Smooth muscle cell of the brain vasculature (primary cell): ENCODE data around the gene CA9.

Experiments
- DNase-seq: peaks from one replicate; pipeline ENCODE4 v3.0.0-alpha.2; 2012; ENCODE audit warnings: low read depth, low spot score

CA9 gene

DNA sequence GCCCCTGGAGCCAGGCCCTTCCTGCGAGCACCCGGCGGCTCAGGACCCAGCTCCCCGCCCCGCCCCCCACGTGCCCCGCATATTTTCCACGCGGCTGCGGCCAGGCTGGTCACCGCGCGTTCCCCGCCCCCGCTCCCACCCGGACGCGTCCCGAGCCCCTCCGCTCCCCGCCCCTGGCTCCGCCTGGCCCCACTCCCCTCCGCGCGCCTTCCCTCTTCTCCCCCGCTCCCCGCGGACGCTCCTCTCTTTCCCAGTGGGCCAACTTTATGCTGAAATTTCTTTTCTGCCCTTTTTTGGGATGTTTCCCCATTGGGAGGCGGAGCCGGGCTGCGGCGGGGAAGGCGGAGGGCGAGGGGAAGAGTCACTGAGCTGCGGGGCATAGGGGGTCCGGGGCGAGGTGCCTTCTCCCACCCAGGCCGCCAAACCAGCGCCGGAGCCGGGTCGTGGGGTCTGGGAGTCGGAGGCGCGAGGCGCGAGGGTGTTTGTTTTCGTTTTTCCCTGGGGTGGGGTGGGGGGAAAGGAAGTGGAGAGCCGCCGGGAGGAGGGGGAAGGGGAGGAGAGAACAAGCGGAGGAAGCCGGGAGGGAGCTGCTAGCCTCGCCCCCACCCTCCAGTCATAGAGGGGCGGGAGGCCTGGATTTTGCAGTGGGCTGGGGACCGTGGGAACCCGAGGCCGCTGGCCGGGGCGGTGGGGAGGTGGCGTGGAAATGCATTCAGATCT, 17.0 kb downstream of the CA9 start:
- no peak for DNase-seq

DNA sequence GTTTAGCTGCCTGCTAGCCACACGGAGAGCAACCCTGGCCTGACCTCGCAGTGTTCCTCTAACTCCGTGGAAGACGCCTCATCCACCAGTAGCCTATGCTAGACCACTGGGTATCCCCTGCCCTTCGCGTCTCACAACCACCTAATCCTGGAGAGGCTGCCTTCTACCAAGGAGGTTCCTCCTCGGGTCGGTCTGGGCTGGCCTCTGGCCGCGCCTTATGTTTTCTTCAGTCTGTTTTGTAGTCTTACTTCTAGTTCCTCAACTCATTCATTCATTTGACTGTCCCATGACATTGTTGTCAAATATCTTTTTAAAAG, 17.6 kb downstream of the CA9 start:
- no peak for DNase-seq

DNA sequence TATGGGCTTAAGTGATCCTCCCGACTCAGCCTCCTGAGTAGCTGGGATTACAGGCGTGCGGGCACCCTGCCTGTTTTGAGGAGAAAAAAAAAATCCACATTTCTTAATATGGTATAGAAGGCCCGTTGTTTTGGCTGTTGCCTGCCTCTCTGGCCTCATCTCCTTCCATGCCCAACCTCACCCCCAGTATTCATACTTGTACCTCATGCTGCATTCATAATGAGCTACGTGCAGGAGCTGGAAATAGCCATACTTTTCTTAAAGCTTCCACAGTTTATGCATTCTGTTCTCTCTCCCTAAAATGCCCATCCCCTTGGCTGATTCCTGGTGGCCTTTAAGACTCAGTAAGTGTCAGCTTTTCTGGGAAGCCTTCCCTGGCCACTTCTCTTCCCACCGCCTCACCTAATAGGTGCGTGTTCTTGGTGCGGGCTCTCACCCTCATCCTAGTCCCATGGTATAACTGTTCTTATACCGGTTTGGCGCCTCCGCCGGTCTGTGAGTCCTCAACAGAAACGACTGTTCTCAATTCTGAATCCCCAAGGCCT, 18.1 kb downstream of the CA9 start:
- DNase-seq, result no peak

DNA sequence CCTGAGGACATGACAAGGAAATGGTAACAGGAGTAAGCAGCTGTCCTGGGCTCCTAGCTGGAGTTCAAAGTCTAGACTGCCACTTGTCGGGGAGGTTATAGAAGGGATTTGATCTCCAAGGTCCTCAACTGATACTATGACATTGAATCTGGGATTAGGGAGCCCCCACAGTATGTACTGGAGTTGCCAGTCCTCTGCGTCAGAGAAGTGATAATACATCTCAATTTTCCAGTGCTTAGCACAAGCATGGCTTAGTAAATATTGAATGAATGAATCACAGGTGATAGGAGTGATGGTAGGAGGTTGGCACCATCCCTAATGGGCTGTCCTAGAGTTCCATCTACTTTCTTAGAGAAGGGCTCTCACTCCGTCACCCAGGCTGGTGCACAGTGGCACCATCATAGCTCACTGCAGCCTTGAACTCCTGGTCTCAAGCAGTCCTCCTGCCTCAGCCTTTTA, 22.2 kb downstream of the CA9 start:
- no peak for DNase-seq

GRCh38 chr9:35696520-35697215, 22.9 kb downstream of the CA9 start:
- no peak for DNase-seq

DNA sequence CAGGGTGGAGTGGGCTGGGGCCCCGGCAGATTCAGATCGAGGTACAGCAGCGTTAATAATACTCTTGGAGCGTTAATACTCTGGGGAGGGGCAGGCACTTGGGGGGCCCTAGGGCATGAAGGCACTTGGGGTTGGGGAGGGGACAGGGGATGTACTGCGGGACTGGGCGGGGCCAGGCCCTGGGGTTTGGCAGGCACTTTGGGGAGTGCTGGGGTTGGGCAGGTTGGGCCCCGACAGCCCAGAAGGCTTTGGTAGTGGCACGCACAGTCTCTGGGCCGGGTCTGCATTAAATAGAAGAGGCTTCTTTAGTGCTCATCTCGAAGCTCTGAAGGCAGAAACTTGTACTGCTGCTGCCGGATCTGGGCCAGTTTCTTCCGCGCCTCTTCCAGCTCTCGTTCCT, 23.8 kb downstream of the CA9 start:
- DNase-seq, result no peak

GRCh38 chr9:35698231-35698630, 24.5 kb downstream of the CA9 start:
- no peak for DNase-seq

GRCh38 chr9:35700031-35700430, 26.3 kb downstream of the CA9 start:
- DNase-seq, result no peak

DNA sequence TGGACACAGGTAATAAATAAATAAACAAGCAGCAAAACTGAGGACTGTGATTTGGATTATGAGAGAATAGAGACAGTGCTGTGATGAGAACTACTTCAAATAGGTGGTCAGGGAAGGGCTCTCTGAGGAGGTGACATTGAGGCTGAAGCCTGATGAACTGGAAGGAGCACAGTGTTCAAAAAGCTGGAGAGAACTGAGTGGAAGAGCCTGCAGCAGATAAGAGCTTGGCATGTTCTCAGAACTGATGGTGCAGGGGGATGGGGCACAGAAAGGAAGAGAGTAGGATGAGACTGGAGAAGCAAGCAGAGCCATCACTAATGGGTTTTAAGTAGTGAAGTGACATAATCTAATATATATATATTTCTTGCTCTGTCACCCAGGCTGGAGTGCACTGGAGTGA, 27.2 kb downstream of the CA9 start:
- no peak for DNase-seq

GRCh38 chr9:35702696-35703095, 29.0 kb downstream of the CA9 start:
- no peak for DNase-seq

DNA sequence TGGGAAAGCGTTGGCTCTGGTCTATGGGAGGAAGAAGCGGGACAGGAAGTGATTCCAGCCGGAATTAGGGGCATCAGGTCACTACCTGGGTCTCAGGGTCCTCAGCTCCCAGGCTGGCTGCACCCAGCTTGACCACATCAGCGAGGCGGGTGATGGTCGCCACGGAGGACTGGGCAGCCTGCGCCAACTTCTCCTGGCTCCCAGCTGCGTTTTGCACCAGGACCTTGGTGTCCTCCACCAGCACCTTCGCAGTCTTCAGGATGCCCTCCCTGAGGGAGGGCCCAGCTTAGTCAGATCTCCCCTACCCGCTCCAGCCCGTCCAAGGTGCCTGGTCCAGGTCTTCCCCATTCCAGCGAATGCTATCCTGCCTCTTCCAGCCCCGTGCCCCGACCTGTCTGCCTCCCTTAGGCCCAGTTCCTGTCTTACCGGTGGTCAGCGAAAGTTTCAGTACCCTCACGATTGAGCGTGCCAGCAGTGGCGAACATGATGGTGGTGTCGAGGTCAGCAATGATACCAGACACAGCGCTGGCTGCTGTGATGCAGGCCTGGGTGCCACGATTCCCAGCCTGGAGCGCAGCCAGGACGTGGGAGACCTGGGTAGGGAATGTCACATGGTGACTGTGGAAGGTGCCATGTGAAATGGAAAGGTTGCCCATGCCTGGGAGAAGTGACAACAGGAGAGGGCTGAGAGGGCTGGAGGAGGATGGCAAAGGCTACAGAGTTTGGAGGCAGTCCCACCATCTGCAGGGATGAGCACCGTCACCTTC, 30.4 kb downstream of the CA9 start:
- DNase-seq, result no peak

DNA sequence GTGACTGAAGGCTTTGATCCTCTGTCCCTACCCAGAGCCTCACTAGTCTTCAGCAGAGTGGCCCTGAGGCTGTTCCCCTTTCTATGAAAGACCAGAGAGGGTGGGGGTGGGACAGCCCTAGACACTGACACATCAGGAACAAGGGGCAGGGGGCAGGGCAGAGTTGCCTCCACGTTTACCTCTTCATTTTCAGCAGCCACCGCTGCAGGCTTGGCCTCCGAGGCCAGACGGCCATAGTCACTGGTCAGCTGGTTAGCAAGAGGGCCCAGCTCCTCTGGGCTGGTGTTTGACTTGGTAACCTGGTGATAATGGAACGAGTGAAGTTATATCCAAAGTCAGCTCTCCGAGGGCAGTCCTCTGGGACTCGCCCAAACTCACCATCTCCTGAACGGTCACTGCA, 31.6 kb downstream of the CA9 start:
- DNase-seq, result no peak

DNA sequence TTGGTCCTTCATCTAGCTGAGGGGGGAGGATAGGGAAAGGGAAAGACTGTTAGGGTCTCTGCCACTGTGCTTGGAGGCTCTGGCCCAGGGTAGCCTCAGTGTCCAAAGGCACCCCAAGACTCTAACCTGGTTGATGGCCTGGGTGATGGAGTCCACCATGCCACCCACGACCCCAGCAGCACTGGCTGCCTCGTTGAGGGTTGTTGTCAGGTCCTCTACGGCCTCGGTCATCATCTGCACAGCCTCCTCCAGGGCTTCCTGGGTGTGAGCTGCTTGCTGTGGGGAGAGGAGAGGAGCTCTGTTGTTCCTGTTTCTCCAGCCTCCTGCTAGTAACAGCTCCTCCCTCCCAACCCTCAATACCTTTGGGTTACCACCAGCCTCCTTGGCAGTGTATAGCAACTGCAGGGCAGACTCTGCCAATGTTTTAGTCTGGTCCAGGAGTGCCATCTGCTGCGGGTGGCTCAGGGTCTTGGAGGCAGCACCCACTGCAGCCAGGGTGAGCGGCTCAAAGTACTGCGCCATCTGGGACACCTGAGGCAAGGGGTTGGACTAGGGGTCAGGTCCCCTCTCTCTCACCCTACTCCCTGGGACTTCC, 32.2 kb downstream of the CA9 start:
- DNase-seq, result no peak

DNA sequence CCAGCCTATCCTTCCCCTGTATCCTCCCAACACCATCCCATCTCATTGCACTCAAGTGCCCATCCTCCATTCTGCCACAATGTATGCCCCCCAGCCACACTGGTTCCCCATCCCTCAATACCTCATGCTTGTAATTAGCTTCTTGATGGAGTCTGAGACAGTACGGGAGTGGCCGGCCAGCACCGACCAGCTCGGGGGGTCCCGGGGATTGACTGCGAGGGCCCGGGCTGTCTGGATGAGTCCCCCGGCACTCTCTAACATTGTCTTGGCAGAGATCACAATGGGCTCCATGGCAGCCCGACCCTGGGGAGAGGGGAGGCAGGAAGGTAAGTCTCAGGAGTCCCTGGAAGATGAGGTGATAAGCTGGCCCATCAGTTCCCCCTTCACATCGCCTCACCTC, 33.2 kb downstream of the CA9 start:
- DNase-seq, result no peak

GRCh38 chr9:35708146-35708545, 34.4 kb downstream of the CA9 start:
- DNase-seq, result no peak

GRCh38 chr9:35710818-35711500, 37.2 kb downstream of the CA9 start:
- DNase-seq, result no peak

DNA sequence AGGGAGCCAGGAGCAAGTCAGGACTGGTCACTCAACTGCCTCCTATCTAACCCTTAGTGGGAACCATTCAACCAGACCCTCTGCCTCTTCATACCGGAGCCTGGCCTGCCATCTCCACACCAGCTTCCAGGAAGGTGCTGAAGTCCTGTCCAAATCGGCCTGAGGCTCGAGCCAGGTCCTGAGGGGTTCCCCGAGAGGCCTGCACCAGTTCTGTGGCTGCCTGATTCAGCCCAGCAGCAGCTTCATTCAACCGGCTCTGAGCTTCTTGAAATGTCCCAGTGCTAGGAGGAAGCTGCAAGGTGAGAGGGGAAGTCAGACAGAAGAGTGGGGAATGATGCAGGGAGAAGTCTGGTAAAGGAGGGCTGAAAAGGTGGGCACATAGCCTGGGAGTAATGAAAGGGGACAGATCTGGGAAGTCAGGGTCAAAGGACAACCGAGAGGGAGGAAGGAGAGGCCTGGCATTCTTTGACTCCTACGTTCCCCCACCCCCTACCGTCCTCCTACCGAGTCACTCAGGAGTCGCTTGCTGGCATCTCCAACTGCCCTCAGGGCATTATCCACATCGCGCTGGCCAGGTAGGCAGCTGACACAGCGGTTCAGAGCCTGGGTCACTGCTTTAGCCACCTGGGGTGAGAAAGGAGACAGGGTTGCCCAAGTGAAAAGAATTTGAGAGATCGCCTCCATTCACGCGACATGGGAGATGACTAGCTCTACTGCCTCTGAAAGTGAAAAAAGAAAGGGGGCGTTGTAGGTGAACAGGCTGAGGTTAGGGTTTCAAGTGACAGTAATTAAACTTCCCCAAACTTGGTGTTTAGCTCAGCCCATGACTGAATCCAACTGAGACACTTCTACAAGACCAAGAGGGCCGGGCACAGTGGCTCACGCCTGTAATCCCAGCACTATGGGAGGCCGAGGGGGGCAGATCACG, 38.0 kb downstream of the CA9 start:
- DNase-seq, result no peak

- DNase-seq, result no peak
Observed at GRCh38 chr9:35712762-35713400, 39.2 kb downstream of the CA9 start.

DNA sequence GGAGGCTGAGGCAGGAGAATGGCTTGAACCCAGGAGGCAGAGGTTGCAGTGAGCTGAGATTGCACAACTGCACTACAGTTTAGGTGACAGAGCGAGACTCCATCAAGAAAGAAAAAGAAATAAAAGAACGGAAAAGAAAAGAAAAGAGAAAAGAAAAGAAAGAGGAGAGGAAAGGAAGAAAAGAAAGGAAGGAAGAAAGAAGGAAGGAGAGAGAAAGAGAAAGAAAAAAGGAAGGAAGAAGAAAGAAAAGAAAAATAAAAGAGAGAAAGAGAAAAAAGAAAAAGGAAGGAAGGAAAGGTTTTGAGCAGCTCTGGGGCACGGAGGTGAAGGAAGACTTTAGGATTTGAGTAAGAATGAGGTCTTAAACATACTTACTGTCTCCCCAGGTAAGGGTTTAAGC, 39.9 kb downstream of the CA9 start:
- DNase-seq, result no peak

DNA sequence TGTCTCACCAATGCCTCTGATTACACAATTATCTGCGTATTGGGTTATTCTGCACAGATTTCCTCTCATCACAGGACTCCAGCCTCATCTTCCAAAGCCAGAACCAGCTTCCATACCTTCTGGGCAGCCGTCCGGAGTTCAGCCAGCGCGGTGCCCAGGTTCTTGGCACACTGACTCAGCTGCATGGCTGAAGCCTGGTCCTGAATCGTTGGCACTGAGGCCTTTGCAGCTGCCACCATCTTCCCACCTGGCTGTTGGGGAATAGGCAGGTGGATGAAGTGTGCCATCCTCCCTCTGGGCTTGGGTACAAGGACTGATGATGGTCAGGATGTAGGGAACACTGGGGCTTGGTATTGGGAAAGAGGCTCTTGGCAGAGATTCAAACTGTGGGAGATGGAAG, 40.4 kb downstream of the CA9 start:
- DNase-seq, result no peak
